Astrocyte of the spinal cord (primary cell): ENCODE data around the gene DDX42.

Source experiments
- DNase-seq: peaks from one replicate; pipeline ENCODE4 v3.0.0; 2011; ENCODE audit warnings: low read depth, low spot score
- H3K4me3 ChIP-seq: 2 replicates; pipeline ENCODE4 v1.5.1; 2011; ENCODE audit warnings: low read depth, mild to moderate bottlenecking, low read length, moderate library complexity
- in situ Hi-C: cut with HindIII; loops from 2 replicates; pipeline ENCODE4 v1.10.0; 2017; ENCODE audit warnings: low sequenced_read_pairs
- TF ChIP-seq, protein P1 (sequence below): IDR thresholded peaks from 2 replicates; pipeline ENCODE4 v1.5.1; 2012; ENCODE audit warnings: low read depth, mild to moderate bottlenecking, low read length, inconsistent platforms

The DDX42 gene

DNA sequence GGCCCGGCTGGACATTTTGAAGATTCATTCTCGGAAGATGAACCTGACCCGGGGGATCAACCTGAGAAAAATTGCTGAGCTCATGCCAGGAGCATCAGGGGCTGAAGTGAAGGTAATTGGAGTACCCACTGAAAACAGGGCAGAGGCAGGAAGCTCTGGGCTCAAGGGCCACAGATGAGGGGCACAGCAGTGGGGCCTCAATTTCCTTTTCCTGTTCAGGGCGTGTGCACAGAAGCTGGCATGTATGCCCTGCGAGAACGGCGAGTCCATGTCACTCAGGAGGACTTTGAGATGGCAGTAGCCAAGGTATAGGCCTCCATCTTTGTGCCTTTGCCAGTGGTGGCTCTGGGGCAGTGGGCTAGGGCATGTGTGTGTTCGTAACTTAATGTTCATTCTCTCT, 57.5 kb downstream of the DDX42 start:
- no peak for DNase-seq
- H3K4me3 ChIP-seq, result no peak overlapping the region
- TF ChIP-seq, protein P1, sequence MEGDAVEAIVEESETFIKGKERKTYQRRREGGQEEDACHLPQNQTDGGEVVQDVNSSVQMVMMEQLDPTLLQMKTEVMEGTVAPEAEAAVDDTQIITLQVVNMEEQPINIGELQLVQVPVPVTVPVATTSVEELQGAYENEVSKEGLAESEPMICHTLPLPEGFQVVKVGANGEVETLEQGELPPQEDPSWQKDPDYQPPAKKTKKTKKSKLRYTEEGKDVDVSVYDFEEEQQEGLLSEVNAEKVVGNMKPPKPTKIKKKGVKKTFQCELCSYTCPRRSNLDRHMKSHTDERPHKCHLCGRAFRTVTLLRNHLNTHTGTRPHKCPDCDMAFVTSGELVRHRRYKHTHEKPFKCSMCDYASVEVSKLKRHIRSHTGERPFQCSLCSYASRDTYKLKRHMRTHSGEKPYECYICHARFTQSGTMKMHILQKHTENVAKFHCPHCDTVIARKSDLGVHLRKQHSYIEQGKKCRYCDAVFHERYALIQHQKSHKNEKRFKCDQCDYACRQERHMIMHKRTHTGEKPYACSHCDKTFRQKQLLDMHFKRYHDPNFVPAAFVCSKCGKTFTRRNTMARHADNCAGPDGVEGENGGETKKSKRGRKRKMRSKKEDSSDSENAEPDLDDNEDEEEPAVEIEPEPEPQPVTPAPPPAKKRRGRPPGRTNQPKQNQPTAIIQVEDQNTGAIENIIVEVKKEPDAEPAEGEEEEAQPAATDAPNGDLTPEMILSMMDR, result no peak
- in situ Hi-C loops, result no loop called here

DNA sequence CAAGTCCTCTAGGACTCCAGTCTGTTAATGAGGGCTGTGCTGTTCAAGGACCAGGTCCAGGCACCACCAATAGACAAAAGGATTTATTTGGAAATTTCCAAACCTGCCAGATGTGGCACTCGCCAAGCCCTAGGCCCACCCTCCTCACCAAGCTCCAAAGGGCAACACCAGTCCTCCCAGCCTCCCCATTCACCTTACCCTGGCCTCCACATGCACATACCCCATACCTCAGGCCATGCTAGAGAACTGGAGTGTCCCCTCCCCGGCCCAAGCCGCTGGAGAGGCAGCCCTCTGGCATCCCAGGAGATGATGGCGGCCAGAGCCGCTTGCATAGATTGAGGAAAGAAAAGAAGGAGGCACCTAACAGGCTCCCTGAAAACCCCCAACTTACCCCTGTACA, 58.0 kb downstream of the DDX42 start:
- no peak for DNase-seq
- TF ChIP-seq, protein P1, result no peak
- no peak overlapping the region for H3K4me3 ChIP-seq
- in situ Hi-C loops, result no loop called here

DNA sequence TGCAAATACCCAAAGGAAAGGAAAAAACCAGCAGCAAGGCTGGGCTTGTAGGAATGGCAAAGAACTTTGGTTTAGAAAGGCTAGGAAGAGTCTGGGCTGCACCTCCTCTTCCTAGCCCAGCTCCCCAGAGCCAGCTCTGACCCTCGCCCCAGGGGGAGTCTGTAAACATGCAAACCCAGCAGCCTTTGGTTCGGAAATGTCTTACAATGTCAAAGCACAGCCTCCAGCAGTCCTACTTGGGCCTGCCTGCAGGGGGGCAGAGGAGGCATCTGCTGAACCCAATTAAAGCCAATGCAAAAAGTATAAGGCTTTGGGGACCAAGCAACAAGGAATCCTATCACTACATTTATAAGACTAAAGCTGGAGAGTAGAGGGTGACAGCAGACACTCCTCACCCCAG, 58.5 kb downstream of the DDX42 start:
- TF ChIP-seq, protein P1, result no peak
- in situ Hi-C loops, result no loop called here
- H3K4me3 ChIP-seq, result no peak overlapping the region
- no peak for DNase-seq

DNA sequence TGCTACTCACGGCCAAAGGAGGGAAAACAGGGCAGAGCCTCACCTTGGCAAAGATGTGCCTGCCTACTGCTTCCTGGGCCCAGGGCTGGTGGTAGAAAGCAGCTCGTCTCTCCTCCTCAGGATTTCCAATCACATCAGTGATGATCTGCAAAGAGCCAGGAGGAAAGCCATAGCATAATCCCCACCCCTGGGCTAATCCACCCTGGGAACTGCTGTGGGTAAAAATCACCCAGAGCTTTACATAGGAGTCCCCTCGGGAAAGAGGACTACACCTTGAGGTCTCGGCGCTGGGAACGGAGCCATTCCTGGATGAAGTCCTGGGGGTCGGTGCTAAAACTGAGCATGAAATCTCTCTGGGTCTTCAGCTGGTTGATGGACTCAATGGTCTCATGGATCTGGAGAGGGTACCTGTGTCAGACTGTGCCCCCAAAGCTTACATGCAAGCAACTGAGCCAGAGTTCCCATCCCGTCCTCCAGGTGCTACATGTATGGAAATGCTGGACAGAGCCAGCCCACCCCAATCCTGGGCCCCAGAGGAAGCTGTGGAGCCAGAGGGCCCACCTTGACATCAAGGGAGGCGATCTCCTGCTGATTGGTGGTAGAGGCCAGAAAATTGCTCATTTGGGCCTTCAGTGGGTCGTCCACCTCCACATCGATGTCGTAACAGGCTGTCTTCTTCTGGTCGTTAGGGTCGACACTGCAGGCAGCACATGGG, 59.2 kb downstream of the DDX42 start:
- no peak overlapping the region for H3K4me3 ChIP-seq
- in situ Hi-C loops, result no loop called here
- TF ChIP-seq, protein P1, result no peak
- no peak for DNase-seq

DNA sequence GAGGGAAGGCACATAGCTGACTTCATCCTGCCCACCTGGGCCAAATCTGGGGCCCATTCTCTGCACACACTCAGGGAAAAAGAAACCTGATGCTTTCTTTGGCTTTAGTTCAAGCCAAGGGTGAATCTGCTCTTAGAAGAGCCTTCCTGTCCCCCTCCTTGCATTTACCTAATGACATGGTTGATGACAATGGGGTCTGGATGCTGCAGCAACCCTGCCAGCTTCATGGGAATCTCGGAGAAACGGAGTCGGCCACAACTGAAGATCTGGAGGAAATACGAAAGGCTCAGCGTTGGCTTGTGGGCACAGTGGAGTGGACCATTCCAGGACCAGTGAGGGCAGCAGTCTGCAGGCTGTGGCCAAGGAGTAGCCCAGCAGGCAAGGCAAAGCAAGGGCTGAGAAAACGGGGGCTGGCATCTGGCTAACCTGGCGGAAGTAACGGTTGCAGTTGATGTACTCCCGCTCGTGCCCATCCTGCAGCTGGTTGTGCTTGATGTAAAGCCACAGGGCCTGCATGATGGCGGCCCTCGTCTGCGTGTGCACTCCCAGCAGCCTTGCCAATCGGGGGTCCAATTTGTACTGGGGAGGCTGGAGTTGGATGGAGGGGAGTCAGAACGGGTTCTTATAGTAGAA, 59.9 kb downstream of the DDX42 start:
- in situ Hi-C loops, result no loop called here
- TF ChIP-seq, protein P1, result no peak
- no peak overlapping the region for H3K4me3 ChIP-seq
- DNase-seq, result no peak

DNA sequence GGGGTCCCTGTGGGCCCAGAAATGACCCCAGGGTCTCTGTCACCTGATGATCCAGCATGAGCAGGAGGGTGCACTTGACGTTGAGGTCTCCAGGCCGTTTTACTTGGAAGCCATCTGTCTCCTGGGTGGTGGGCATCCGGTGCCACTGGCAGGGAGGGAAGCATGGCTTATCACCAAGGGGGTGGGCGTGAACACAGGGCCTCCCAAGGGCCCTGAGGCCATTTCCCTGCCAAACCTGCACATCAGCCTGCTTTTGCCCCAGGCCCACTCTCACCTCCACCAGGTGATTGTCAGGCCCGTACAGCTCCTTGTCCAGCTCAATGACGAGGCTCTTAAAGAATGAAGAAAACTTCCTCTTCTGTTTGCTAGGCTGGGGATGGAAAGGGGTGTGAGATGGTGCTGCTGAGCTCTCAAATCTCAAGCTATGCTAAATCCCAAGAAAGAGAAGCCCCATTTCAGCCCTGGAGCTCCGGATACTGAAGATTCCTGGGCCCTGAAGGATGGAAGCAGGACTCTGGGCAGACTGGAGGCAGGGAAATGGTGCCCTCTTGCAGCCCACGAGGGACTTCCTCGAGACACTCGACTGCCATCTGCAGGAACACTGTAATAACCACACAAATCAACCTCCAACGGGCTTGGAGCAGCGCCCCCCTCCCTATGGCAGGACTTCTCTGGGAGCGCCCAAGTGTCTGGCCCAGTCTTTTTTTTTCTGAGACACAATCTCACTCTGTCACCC, 60.6 kb downstream of the DDX42 start:
- DNase-seq, result peak; percentile 85
- in situ Hi-C loops, result no loop called here
- TF ChIP-seq, protein P1, result peak; percentile 87
- no peak overlapping the region for H3K4me3 ChIP-seq
